Heart left ventricle (tissue), 16 donors: ENCODE measurements around the gene SPO11. TPM values are rescaled to one million over a fixed set of nuclear protein-coding genes. Genes with fewer than 3 reads are reported as not detected.

Experiments
- ATAC-seq, 4 donors: fragments of 200-7000 bp; cut with Tn5 transposase; one replicate each; pipeline ENCODE4 v1.9.1; 2020 to 2022; ENCODE audit warnings: moderate library complexity in 4 of 4, mild to moderate bottlenecking in 3 of 4, moderate number of reproducible peaks in 1 of 4
- DNase-seq, 5 donors: peaks; one replicate each; pipeline ENCODE4 v3.0.0-alpha.2; 2020
- H3K27ac ChIP-seq, 12 donors: fragments of 200-600 bp; sonication (generic) in 4 of 12; one replicate each; pipeline versions ENCODE4 v1.5.0 to v1.8.0; 2016 to 2022; ENCODE audit warnings: mild to moderate bottlenecking in 2 of 12
- H3K27me3 ChIP-seq, 9 donors: fragments of 200-600 bp; sonication (generic) in 2 of 9; one replicate each; pipeline versions ENCODE4 v1.5.1 to v1.8.0; 2016 to 2022; ENCODE audit warnings: mild to moderate bottlenecking in 3 of 9
- H3K36me3 ChIP-seq, 9 donors: fragments of 200-600 bp; sonication (generic) in 2 of 9; one replicate each; pipeline versions ENCODE4 v1.5.0 to v1.8.0; 2018 to 2022; ENCODE audit warnings: mild to moderate bottlenecking in 2 of 9
- H3K4me1 ChIP-seq, 12 donors: fragments of 200-600 bp; sonication (generic) in 4 of 12; one replicate each; pipeline versions ENCODE4 v1.5.0 to v1.8.0; 2016 to 2022; ENCODE audit warnings: mild to moderate bottlenecking in 3 of 12
- H3K4me3 ChIP-seq, 12 donors: fragments of 200-600 bp; sonication (generic) in 4 of 12; one replicate each; pipeline versions ENCODE4 v1.5.0 to v1.8.0; 2017 to 2022; ENCODE audit warnings: mild to moderate bottlenecking in 9 of 12, moderate library complexity in 4 of 12
- H3K9me3 ChIP-seq, 12 donors: fragments of 200-600 bp; sonication (generic) in 4 of 12; one replicate each; pipeline versions ENCODE4 v1.5.0 to v1.8.0; 2016 to 2022; ENCODE audit warnings: mild to moderate bottlenecking in 1 of 12
- POLR2A ChIP-seq, 2 donors: fragments of 450-650 bp; IDR thresholded peaks; one replicate each; pipeline ENCODE4 v1.6.1; 2017; ENCODE audit warnings: antibody characterized with exemption in 2 of 2, mild to moderate bottlenecking in 2 of 2, moderate library complexity in 2 of 2
- WGBS, 4 donors: extraction: QIAGEN DNeasy Blood & Tissue Kit in 2 of 4; methylation state at CpG; one replicate each; pipeline versions ENCODE4 v1.1.5 to v1.1.7; 2013 to 2018; 5-methylcytosine and 5-hydroxymethylcytosine counted together
- intact Hi-C, 10 donors: fragments of 100-400 bp; cut with DNase I; formaldehyde crosslinking; loops; one replicate each; pipeline versions ENCODE4 v1.11.1 to v1.14.2; 2022
- polyA plus RNA-seq, 2 donors: library from polyadenylated mRNA; stranded (reverse); fragments of 200-250 nt; gene quantifications; one replicate each; pipeline ENCODE4 v1.2.3, GENCODE V29; 2013
- total RNA-seq, 9 donors: library from RNA; depleted of rRNA in 2 of 9; stranded (reverse); fragments of >200 nt in 2 of 9; fragmentation: NEBNext Ultra II Directional in 3 of 9; extraction: Animal tissue kit (Norgen Biotek cat#: 25700) in 3 of 9; gene quantifications; one replicate each; pipeline versions ENCODE4 v1.1.0 to v1.2.4, GENCODE V29; 2016 to 2023
- TF ChIP-seq, protein P1 (sequence below), 12 donors: fragments of 200-600 bp; sonication (generic) in 4 of 12; IDR thresholded peaks; one replicate each; pipeline versions ENCODE4 v1.5.0 to v1.8.0; 2018 to 2022; ENCODE audit warnings: antibody characterized with exemption in 12 of 12, mild to moderate bottlenecking in 5 of 12
- donor health status: ischemic (EF 13 %, LVEDD 7.1; RV severe dilation, severe dysfunction).
- donor health status: healthy with polysubstance abuse.
- donor health status: DM: no; HTN: yes; CAD: no.
- donor health status: DM: no; HTN: no; CAD: no.
- donor health status: ischemic (EF 25% LVEDD 6.9; RV normal size, moderate dysfunction).
- donor health status: ischemic (EF 25% LVEDD 5.7; RV mildly dilated, moderate dysfunction).
- donor health status: healthy.
- donor health status: DM: yes; HTN: yes; CAD: no.
- donor health status: ischemic (EF 35%, LVEDD 5.7; RV mildly dilated, moderate dysfunction).
- donor health status: nonischemic (EF 11% LVEDD 7.7; RV severe dilation, severe dysfunction).
- donor health status: DM: yes; HTN: yes; CAD: no.
- donor health status: PGD.
- donor health status: ischemic (EF 29% LVEDD 5.4; RV normal size, mild dysfunction).
- donor health status: nonischemic (EF 23%, LVEDD 6.1; RV moderate dilation, normal function).

SPO11 gene
- total and polyA plus RNA-seq, 11 donors = not detected

DNA sequence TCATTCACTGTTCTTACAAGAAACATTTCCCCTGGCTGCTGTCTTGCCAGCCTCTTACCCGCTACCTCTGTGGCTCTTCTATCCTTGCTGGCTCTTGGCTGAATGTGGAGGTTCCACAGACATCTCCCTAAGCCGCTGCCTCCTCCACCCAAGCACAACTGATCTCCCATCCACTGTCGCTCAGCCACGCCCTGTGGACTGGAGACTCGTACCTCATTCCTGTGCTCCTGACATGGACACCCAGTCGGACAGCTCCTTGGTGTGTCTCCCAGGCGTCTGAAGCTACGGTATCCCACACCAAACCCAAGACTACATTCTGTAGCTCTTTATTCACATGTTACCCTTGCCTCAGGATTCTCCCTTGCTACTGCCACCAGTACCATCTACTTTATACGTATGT, 40.7 kb downstream of the SPO11 start:
- ATAC-seq = no peak
- 90 to 96% (median 94%) methylated on average over 9 of the region's 9 CpGs for WGBS, 4 donors

DNA sequence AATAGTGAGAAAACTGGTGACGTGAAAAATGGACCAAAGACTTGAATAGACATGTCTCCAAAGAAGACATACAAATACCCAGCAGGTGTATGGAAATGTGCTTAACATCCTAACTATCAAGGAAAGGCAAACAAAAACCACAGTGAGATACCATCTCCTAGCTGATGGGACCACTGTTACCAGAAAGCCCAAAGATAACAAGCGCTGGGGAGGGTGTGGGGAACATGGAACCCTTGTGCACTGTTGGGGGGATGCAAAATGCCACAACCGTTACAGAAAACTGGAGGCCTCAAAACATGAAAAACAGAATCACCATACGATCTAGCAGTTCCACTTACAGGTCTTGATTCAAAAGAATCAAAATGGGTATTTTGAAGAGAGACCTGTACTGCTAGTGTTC, 41.8 kb downstream of the SPO11 start:
- H3K36me3 ChIP-seq = peaks cover 0 to 100% (median 45%) of the 10 kb centered on the region in 9 donors
- TF ChIP-seq POLR2A (IDR thresholded peaks at IDR 0.05) = no peak

More for the DNA sequence above, 40.7 kb downstream of the SPO11 start:
- peaks cover 0 to 17% (median 7%) of the 10 kb centered on the region in 12 donors for H3K4me1 ChIP-seq
- no peaks in the 10 kb centered on the region for H3K27me3 ChIP-seq
- TF ChIP-seq POLR2A (IDR thresholded peaks at IDR 0.05) = no peak
- intact Hi-C loops = loop anchor here in 2 of 10 donors (10.0 kb wide), 1 partner anchor 224 kb away; no protein-coding TSS in a partner anchor
- no peak for DNase-seq
- peaks cover 0 to 100% (median 51%) of the 10 kb centered on the region in 9 donors for H3K36me3 ChIP-seq
- H3K27ac ChIP-seq = no peak overlapping the region
- no peak overlapping the region for H3K4me3 ChIP-seq
- H3K9me3 ChIP-seq = no peaks in the 10 kb centered on the region

DNA sequence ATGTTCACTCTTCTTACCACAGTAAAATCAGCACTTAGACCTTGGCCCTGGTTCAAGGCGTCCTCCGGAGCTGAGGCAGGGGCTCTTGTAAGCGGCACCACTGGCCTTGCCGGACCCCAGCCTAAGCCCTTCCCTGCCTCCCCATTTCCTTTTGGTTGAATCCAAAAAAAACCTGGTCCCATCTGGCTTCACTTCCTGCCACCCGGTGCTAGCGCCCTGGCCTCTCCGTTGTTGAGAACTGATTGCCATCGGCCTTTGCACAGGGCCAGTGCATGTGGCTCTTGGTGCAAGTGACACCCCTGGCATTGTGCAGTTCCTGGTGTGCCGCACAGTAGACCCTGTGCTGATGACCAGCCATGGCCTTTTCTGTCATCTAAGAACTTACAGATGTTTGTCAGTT, 42.6 kb downstream of the SPO11 start:
- WGBS, 4 donors = 62 to 72% (median 67%) methylated on average over 9 of the region's 9 CpGs
- TF ChIP-seq, protein P1, sequence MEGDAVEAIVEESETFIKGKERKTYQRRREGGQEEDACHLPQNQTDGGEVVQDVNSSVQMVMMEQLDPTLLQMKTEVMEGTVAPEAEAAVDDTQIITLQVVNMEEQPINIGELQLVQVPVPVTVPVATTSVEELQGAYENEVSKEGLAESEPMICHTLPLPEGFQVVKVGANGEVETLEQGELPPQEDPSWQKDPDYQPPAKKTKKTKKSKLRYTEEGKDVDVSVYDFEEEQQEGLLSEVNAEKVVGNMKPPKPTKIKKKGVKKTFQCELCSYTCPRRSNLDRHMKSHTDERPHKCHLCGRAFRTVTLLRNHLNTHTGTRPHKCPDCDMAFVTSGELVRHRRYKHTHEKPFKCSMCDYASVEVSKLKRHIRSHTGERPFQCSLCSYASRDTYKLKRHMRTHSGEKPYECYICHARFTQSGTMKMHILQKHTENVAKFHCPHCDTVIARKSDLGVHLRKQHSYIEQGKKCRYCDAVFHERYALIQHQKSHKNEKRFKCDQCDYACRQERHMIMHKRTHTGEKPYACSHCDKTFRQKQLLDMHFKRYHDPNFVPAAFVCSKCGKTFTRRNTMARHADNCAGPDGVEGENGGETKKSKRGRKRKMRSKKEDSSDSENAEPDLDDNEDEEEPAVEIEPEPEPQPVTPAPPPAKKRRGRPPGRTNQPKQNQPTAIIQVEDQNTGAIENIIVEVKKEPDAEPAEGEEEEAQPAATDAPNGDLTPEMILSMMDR (IDR thresholded peaks at IDR 0.05) = no peak
- no peak for TF ChIP-seq POLR2A (IDR thresholded peaks at IDR 0.05)
- Histone ChIP-seq H3K27ac (no peak overlapping the region), H3K4me3 (no peak overlapping the region), H3K4me1 (peaks cover 0 to 26% (median 8%) of the 10 kb centered on the region in 12 donors), H3K9me3 (no peaks in the 10 kb centered on the region), H3K36me3 (peaks cover 0 to 100% (median 39%) of the 10 kb centered on the region in 9 donors), H3K27me3 (no peaks in the 10 kb centered on the region)
- intact Hi-C loops = loop anchor here in 2 of 10 donors (10.0 kb wide), 1 partner anchor 223 kb away; no protein-coding TSS in a partner anchor
- DNase-seq (no peak), ATAC-seq (no peak)

More for the DNA sequence above, 41.8 kb downstream of the SPO11 start:
- intact Hi-C loops = loop anchor here in 2 of 10 donors (10.0 kb wide), 1 partner anchor 223 kb away; no protein-coding TSS in a partner anchor
- DNase-seq (no peak), ATAC-seq (no peak)
- H3K9me3 ChIP-seq = no peaks in the 10 kb centered on the region
- H3K4me3 ChIP-seq = no peak overlapping the region
- H3K27ac ChIP-seq = no peak overlapping the region
- 91 to 94% (median 92%) methylated on average over 4 of the region's 4 CpGs for WGBS, 4 donors
- no peaks in the 10 kb centered on the region for H3K27me3 ChIP-seq
- H3K4me1 ChIP-seq = peaks cover 0 to 26% (median 8%) of the 10 kb centered on the region in 12 donors

GRCh38 chr20:57372581-57373350, 43.2 kb downstream of the SPO11 start:
- TF ChIP-seq, protein P1 (IDR thresholded peaks at IDR 0.05) = no peak
- TF ChIP-seq POLR2A (IDR thresholded peaks at IDR 0.05) = no peak
- H3K4me3 ChIP-seq = no peak overlapping the region
- H3K36me3 ChIP-seq = peaks cover 0 to 100% (median 35%) of the 10 kb centered on the region in 9 donors
- intact Hi-C loops = loop anchor here in 2 of 10 donors (10.0 kb wide), 1 partner anchor 222 kb away; no protein-coding TSS in a partner anchor
- 87 to 88% (median 87%) methylated on average over 21 to 25 of the region's 25 CpGs for WGBS, 4 donors
- H3K27ac ChIP-seq = no peak overlapping the region
- ATAC-seq (no peak), DNase-seq (peak in 1 of 5 donors; percentile 60)
- no peaks in the 10 kb centered on the region for H3K27me3 ChIP-seq
- H3K4me1 ChIP-seq = peaks cover 0 to 26% (median 8%) of the 10 kb centered on the region in 12 donors
- no peaks in the 10 kb centered on the region for H3K9me3 ChIP-seq

DNA sequence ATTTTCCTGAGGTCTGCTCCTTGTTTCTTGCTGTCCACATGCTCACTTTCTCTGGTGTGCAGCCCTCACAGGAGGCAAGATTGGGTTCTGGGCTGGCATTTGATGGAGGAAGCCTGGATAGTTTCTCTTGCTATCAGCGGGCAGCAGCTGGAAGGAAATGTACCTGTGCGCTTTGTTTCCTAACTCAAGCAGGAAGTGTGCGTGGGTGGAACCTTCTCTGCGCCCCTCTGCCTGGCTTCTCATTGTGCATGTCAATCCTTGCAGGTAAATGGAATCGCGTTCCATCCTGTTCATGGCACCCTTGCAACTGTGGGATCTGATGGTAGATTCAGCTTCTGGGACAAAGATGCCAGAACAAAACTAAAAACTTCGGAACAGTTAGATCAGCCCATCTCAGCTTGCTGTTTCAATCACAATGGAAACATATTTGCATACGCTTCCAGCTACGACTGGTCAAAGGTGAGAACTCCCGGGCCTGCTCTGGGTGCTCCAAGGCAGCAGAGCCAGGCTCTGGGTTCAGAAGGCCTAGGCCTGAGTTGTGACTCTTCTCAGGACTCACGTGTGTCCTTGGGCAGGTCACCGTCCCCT, 44.8 kb downstream of the SPO11 start:
- no peak for TF ChIP-seq POLR2A (IDR thresholded peaks at IDR 0.05)
- TF ChIP-seq, protein P1 (IDR thresholded peaks at IDR 0.05) = no peak
- 61 to 72% (median 71%) methylated on average over 12 of the region's 12 CpGs for WGBS, 4 donors
- Histone ChIP-seq H3K27me3 (no peaks in the 10 kb centered on the region), H3K36me3 (peaks cover 0 to 100% (median 37%) of the 10 kb centered on the region in 9 donors), H3K4me3 (peak overlapping the region in 2 of 12 donors; percentile 15 to 38), H3K4me1 (peaks cover 0 to 26% (median 8%) of the 10 kb centered on the region in 12 donors), H3K27ac (peak overlapping the region in 3 of 12 donors; percentile 2 to 78 (median 22)), H3K9me3 (no peaks in the 10 kb centered on the region)
- DNase-seq = no peak
- no peak for ATAC-seq
- intact Hi-C loops = loop anchor here in 2 of 10 donors (10.0 kb wide), 1 partner anchor 220 kb away; no protein-coding TSS in a partner anchor
